ENCODE data around the gene TLR9.
A peak's percentile ranks its signal among the peaks of the same experiment; 100 is the strongest.

GRCh38 chr3:52232279-52233107 is 7.0 kb upstream of the TLR9 start:
- TF ChIP-seq POLR2AphosphoS5 (IDR thresholded peaks at IDR 0.05; ENCODE audit: low read depth, low read length) (no peak), CTCF (IDR thresholded peaks at IDR 0.05) (peak; percentile 62), REST (IDR thresholded peaks at IDR 0.05; ENCODE audit: insufficient read depth in 1 of 2, low read depth in 2 of 2, low read length in 1 of 2) (no peak)
